HUES64 (cell line): ENCODE data around the gene ZHX3.
"Not testable (repeated sequence)": the region's sequence is repeated elsewhere in the genome, so short reads cannot be mapped to it uniquely, and the experiment has no call there.

Source experiments
- H3K27ac ChIP-seq: 2 replicates; pipeline ENCODE4 v1.7.0; 2013; ENCODE audit warnings: low read depth, low read length, inconsistent platforms
- H3K27me3 ChIP-seq: 2 replicates; pipeline ENCODE4 v1.6.1; 2013; ENCODE audit warnings: mild to moderate bottlenecking, low read length; ENCODE audit not compliant: insufficient read depth
- H3K36me3 ChIP-seq: 2 replicates; pipeline ENCODE4 v1.6.1; 2013; ENCODE audit warnings: mild to moderate bottlenecking, low read length; ENCODE audit not compliant: insufficient read depth
- H3K4me1 ChIP-seq: 2 replicates; pipeline ENCODE4 v1.6.1; 2013; ENCODE audit warnings: mild to moderate bottlenecking, low read length, moderate library complexity; ENCODE audit not compliant: insufficient read depth
- H3K4me3 ChIP-seq: 2 replicates; pipeline ENCODE4 v1.5.1; 2013; ENCODE audit warnings: mild to moderate bottlenecking, low read length, moderate library complexity
- H3K9ac ChIP-seq: 2 replicates; pipeline ENCODE4 v1.6.1; 2013; ENCODE audit warnings: mild to moderate bottlenecking, low read depth, low read length
- H3K9me3 ChIP-seq: 2 replicates; pipeline ENCODE4 v1.6.1; 2013; ENCODE audit warnings: low read depth, low read length; ENCODE audit not compliant: insufficient read depth
- WGBS: fragments of 150-250, 120-280 bp; methylation state at CpG from one replicate; pipeline ENCODE4 v1.1.7; 2013; ENCODE audit warnings: missing lambda C conversion rate; 5-methylcytosine and 5-hydroxymethylcytosine counted together

ZHX3 gene

GRCh38 chr20:41327178-41327577, 9.6 kb upstream of the ZHX3 start:
- WGBS: 86% methylated on average over 5 of the region's 5 CpGs
- Histone ChIP-seq H3K9me3 (no peaks in the 10 kb centered on the region), H3K27ac (no peak overlapping the region), H3K4me1 (no peaks in the 10 kb centered on the region; the same call in 1 of the 2 replicates), H3K4me3 (no peak overlapping the region), H3K9ac (no peak overlapping the region), H3K36me3 (no peaks in the 10 kb centered on the region), H3K27me3 (no peaks in the 10 kb centered on the region)

- Histone ChIP-seq H3K4me3 (no peak overlapping the region), H3K27ac (no peak overlapping the region), H3K9ac (no peak overlapping the region), H3K4me1 (peaks cover 8% of the 10 kb centered on the region), H3K27me3 (peaks cover 3% of the 10 kb centered on the region; the same call in 1 of the 2 replicates), H3K9me3 (no peaks in the 10 kb centered on the region), H3K36me3 (no peaks in the 10 kb centered on the region)
- WGBS: 95% methylated on average over 1 of the region's 1 CpG
Observed at GRCh38 chr20:41320976-41321375, 3.4 kb upstream of the ZHX3 start.

GRCh38 chr20:41320441-41320840, 2.9 kb upstream of the ZHX3 start:
- Histone ChIP-seq H3K9ac (no peak overlapping the region), H3K4me3 (no peak overlapping the region), H3K27ac (no peak overlapping the region), H3K4me1 (peaks cover 8% of the 10 kb centered on the region), H3K36me3 (no peaks in the 10 kb centered on the region), H3K27me3 (peaks cover 3% of the 10 kb centered on the region; the same call in 1 of the 2 replicates), H3K9me3 (no peaks in the 10 kb centered on the region)

GRCh38 chr20:41318271-41318649, 729 bp upstream of the ZHX3 start:
- 89% methylated on average over 5 of the region's 5 CpGs for WGBS
- H3K27me3 ChIP-seq: peaks cover 3% of the 10 kb centered on the region; the same call in 1 of the 2 replicates
- H3K27ac ChIP-seq: no peak overlapping the region
- H3K4me1 ChIP-seq: peaks cover 8% of the 10 kb centered on the region
- H3K9me3 ChIP-seq: no peaks in the 10 kb centered on the region
- peak overlapping the region; percentile 85 for H3K4me3 ChIP-seq
- no peaks in the 10 kb centered on the region for H3K36me3 ChIP-seq
- peak overlapping the region; percentile 60; the same call in 1 of the 2 replicates for H3K9ac ChIP-seq

GRCh38 chr20:41316602-41317545, 657 bp downstream of the ZHX3 start:
- Histone ChIP-seq H3K36me3 (no peaks in the 10 kb centered on the region), H3K9ac (peak overlapping the region; percentile 29; the same call in 1 of the 2 replicates), H3K4me3 (peak overlapping the region; percentile 85), H3K27ac (no peak overlapping the region), H3K4me1 (peaks cover 8% of the 10 kb centered on the region), H3K27me3 (peaks cover 3% of the 10 kb centered on the region; the same call in 1 of the 2 replicates), H3K9me3 (no peaks in the 10 kb centered on the region)
- WGBS: 3% methylated on average over 66 of the region's 66 CpGs

- no peak overlapping the region for H3K27ac ChIP-seq
- H3K36me3 ChIP-seq: no peaks in the 10 kb centered on the region
- H3K9ac ChIP-seq: no peak overlapping the region
- WGBS: 89% methylated on average over 6 of the region's 6 CpGs
- H3K4me1 ChIP-seq: peaks cover 8% of the 10 kb centered on the region
- no peak overlapping the region for H3K4me3 ChIP-seq
- no peaks in the 10 kb centered on the region for H3K9me3 ChIP-seq
- H3K27me3 ChIP-seq: peaks cover 3% of the 10 kb centered on the region; the same call in 1 of the 2 replicates
Observed at GRCh38 chr20:41316051-41316450, 1.5 kb downstream of the ZHX3 start.

GRCh38 chr20:41314386-41314785, 3.1 kb downstream of the ZHX3 start:
- WGBS: over 99% methylated on average over 2 of the region's 2 CpGs
- peaks cover 3% of the 10 kb centered on the region; the same call in 1 of the 2 replicates for H3K27me3 ChIP-seq
- H3K9ac ChIP-seq: no peak overlapping the region
- H3K4me3 ChIP-seq: no peak overlapping the region
- no peaks in the 10 kb centered on the region for H3K9me3 ChIP-seq
- no peak overlapping the region for H3K27ac ChIP-seq
- H3K36me3 ChIP-seq: no peaks in the 10 kb centered on the region
- H3K4me1 ChIP-seq: peaks cover 8% of the 10 kb centered on the region

GRCh38 chr20:41312009-41312408, 5.5 kb downstream of the ZHX3 start:
- H3K9ac ChIP-seq, H3K9me3 ChIP-seq, H3K27ac ChIP-seq, H3K4me3 ChIP-seq, H3K27me3 ChIP-seq, H3K36me3 ChIP-seq: not testable (repeated sequence)
- H3K4me1 ChIP-seq: peaks cover 12% of the 10 kb centered on the region
- WGBS: 90% methylated on average over 6 of the region's 6 CpGs

- H3K9me3 ChIP-seq: no peaks in the 10 kb centered on the region
- H3K27ac ChIP-seq: no peak overlapping the region
- peaks cover 9% of the 10 kb centered on the region for H3K4me1 ChIP-seq
- no peaks in the 10 kb centered on the region for H3K36me3 ChIP-seq
- 90% methylated on average over 2 of the region's 2 CpGs for WGBS
- no peak overlapping the region for H3K4me3 ChIP-seq
- H3K27me3 ChIP-seq: no peaks in the 10 kb centered on the region
- H3K9ac ChIP-seq: no peak overlapping the region
Observed at GRCh38 chr20:41309817-41310216, 7.7 kb downstream of the ZHX3 start.

GRCh38 chr20:41308726-41309413, 8.7 kb downstream of the ZHX3 start:
- Histone ChIP-seq H3K27me3 (no peaks in the 10 kb centered on the region), H3K9ac (no peak overlapping the region), H3K27ac (no peak overlapping the region), H3K36me3 (no peaks in the 10 kb centered on the region), H3K4me3 (no peak overlapping the region), H3K9me3 (no peaks in the 10 kb centered on the region), H3K4me1 (peaks cover 9% of the 10 kb centered on the region)
- 73% methylated on average over 2 of the region's 3 CpGs for WGBS

GRCh38 chr20:41308290-41308711, 9.2 kb downstream of the ZHX3 start:
- Histone ChIP-seq H3K4me1 (peaks cover 9% of the 10 kb centered on the region), H3K4me3 (no peak overlapping the region), H3K27me3 (no peaks in the 10 kb centered on the region), H3K27ac (no peak overlapping the region), H3K36me3 (no peaks in the 10 kb centered on the region), H3K9ac (no peak overlapping the region), H3K9me3 (no peaks in the 10 kb centered on the region)
- 38% methylated on average over 1 of the region's 1 CpG for WGBS
